ENCODE measurements around the gene EXOG.
A peak's percentile ranks its signal among the peaks of the same experiment; 100 is the strongest.

DNA sequence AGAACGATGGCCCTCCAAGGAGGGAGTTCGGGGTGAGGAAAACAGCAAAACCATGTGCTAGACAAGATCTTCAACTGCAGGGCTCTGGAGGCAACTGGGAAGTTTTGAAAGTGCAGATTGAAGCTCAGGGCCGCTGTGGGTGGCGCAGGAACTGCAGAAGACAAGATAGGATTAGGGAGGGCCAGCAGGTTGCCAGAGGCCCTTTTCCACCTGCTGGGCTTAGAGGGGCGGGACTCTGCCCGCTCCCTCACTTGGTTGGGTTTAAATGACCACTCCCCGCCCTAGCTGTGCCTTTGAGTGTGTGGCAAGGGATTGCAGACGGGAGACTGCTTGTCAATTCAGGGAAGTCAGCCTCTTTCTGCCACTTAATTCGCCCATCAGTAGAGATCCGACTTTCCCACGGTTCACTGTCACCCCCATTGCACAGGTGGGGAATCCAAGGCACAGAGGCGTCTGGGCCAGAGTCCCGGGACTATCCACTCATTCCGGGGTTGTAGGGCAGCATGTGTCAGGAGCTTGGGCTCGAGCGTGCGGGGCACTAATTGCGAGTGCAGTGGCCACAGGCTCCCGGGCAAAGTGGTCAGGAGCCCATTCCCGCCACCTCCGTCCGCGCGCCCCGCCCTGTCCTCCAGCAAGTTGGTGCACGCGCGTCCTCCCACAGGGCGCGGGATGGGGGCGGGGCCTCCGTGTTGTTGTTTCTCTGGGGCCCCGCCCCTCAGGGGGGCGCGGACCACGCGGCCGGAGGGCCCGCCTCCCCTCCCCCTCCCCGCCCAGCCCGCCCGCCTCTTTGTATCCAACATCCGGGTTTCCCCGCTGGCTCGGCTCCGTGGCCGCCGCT lies 42.8 kb upstream of the EXOG start, which contains the start of gene ACVR2B:
- TF ChIP-seq CTCF (IDR thresholded peaks at IDR 0.05), result no peak
- TF ChIP-seq POLR2AphosphoS5 (IDR thresholded peaks at IDR 0.05), result peak in 1 of 3 donors; percentile 3
- no peak for TF ChIP-seq EP300 (IDR thresholded peaks at IDR 0.05)

All from suprapubic skin (tissue), 4 donors.